ENCODE data around the gene ZBTB20.

The ZBTB20 gene

DNA sequence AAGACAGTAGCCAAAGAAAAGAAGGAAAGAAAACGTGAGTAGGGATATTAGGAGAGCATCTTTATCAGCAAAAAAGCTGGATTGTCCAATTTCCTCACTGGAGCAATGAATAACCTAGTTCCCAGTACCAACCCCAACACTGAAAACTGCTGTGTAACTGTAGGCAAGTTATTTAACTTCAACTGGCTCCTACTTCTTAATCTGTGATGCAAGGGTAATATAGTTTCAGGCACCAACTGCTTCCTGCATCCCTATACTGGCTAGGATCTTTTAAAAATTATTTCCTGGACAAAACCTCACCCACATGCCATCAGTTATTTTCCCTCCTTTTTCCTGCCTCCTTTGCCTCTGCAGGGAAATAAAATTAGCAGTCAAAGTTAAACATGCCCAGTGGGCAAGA, 59.6 kb downstream of the ZBTB20 start:
- TF ChIP-seq, protein P1, sequence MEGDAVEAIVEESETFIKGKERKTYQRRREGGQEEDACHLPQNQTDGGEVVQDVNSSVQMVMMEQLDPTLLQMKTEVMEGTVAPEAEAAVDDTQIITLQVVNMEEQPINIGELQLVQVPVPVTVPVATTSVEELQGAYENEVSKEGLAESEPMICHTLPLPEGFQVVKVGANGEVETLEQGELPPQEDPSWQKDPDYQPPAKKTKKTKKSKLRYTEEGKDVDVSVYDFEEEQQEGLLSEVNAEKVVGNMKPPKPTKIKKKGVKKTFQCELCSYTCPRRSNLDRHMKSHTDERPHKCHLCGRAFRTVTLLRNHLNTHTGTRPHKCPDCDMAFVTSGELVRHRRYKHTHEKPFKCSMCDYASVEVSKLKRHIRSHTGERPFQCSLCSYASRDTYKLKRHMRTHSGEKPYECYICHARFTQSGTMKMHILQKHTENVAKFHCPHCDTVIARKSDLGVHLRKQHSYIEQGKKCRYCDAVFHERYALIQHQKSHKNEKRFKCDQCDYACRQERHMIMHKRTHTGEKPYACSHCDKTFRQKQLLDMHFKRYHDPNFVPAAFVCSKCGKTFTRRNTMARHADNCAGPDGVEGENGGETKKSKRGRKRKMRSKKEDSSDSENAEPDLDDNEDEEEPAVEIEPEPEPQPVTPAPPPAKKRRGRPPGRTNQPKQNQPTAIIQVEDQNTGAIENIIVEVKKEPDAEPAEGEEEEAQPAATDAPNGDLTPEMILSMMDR (conservative IDR thresholded peaks at IDR 0.05; ENCODE audit: low read depth, low read length), result no peak
- H3K4me3 ChIP-seq (ENCODE audit: low read length), result no peak overlapping the region
- DNase-seq (ENCODE audit: low read depth), result no peak

DNA sequence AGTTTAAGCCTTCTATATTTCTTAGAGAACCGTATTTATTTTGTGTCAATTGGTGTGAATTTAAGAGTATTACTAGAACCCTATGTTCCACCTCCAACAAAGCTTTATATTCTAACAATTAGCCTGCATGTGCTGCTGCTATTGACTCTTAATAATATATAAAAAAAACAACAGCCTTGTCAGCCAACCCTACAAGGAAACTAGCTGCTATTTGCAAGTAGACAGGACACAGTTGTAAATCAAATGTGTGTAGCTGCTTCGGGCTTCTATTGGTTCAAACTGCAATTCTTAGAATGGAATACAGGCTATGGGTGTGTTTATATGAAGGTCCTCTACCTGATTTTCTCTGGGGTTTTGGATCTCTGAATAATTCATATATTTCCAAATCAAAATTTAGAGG, 60.7 kb downstream of the ZBTB20 start:
- DNase-seq (ENCODE audit: low read depth), result no peak
- no peak overlapping the region for H3K4me3 ChIP-seq (ENCODE audit: low read length)
- TF ChIP-seq, protein P1 (conservative IDR thresholded peaks at IDR 0.05; ENCODE audit: low read depth, low read length), result no peak

GRCh38 chr3:115085197-115085865, 61.8 kb downstream of the ZBTB20 start:
- no peak for DNase-seq (ENCODE audit: low read depth)
- TF ChIP-seq, protein P1 (conservative IDR thresholded peaks at IDR 0.05; ENCODE audit: low read depth, low read length), result peak; percentile 49
- no peak overlapping the region for H3K4me3 ChIP-seq (ENCODE audit: low read length)

- TF ChIP-seq, protein P1 (conservative IDR thresholded peaks at IDR 0.05; ENCODE audit: low read depth, low read length), result no peak
- H3K4me3 ChIP-seq (ENCODE audit: low read length), result no peak overlapping the region
These were observed 62.4 kb downstream of the ZBTB20 start for GRCh38 chr3:115084686-115085085.

DNA sequence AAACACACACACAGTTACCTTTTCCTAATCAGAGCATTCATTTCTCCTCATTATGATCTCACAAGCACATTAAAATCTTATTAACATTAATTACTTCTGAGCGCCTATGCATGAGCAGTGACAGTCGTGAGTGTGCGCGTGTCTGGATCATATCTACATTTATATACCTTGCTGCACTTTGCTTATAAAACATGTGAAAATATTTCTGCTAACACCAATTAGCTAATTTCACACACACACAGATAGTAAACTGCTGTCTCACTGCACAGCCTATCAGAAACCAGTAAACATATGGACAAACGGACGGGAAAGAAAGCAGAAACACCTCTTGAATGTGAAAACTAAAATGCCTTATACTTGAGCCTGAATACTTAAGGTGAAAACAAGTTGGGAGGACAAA, 64.8 kb downstream of the ZBTB20 start:
- DNase-seq (ENCODE audit: low read depth), result no peak
- TF ChIP-seq, protein P1 (conservative IDR thresholded peaks at IDR 0.05; ENCODE audit: low read depth, low read length), result no peak
- H3K4me3 ChIP-seq (ENCODE audit: low read length), result no peak overlapping the region

More at GRCh38 chr3:115084686-115085085, 62.4 kb downstream of the ZBTB20 start:
- DNase-seq (ENCODE audit: low read depth), result no peak

- TF ChIP-seq, protein P1 (conservative IDR thresholded peaks at IDR 0.05; ENCODE audit: low read depth, low read length), result peak; percentile 11
- DNase-seq (ENCODE audit: low read depth), result no peak
- no peak overlapping the region for H3K4me3 ChIP-seq (ENCODE audit: low read length)
These were observed 65.6 kb downstream of the ZBTB20 start for GRCh38 chr3:115081444-115081843.

- no peak for DNase-seq (ENCODE audit: low read depth)
- H3K4me3 ChIP-seq (ENCODE audit: low read length), result no peak overlapping the region
- TF ChIP-seq, protein P1 (conservative IDR thresholded peaks at IDR 0.05; ENCODE audit: low read depth, low read length), result no peak
These were observed 69.4 kb downstream of the ZBTB20 start for GRCh38 chr3:115077501-115078250.
